IPS DF 6.9 (cell line): ENCODE measurements around the gene LHPP.

Source experiments
- DNase-seq: peaks from one replicate; pipeline ENCODE4 v3.0.0-alpha.2; 2013; ENCODE audit warnings: low read depth, low spot score
- H3K27ac ChIP-seq: one replicate; pipeline ENCODE4 v1.5.1; 2013; ENCODE audit warnings: low read length, control low read depth
- H3K27me3 ChIP-seq: 2 replicates; pipeline ENCODE4 v1.6.1; 2013; ENCODE audit warnings: mild to moderate bottlenecking, low read length; ENCODE audit not compliant: control insufficient read depth, insufficient read depth
- H3K36me3 ChIP-seq: 2 replicates; pipeline ENCODE4 v1.6.1; 2013; ENCODE audit warnings: low read length; ENCODE audit not compliant: control insufficient read depth, insufficient read depth
- H3K4me1 ChIP-seq: 2 replicates; pipeline ENCODE4 v1.6.1; 2013; ENCODE audit warnings: low read length; ENCODE audit not compliant: control insufficient read depth, insufficient read depth
- H3K4me3 ChIP-seq: 2 replicates; pipeline ENCODE4 v1.5.1; 2013; ENCODE audit warnings: mild to moderate bottlenecking, low read length
- H3K9me3 ChIP-seq: 2 replicates; pipeline ENCODE4 v1.6.1; 2013; ENCODE audit warnings: low read length, inconsistent platforms; ENCODE audit not compliant: control insufficient read depth, insufficient read depth
- WGBS: extraction: QIAGEN DNeasy Blood & Tissue Kit; methylation state at CpG from one replicate; pipeline ENCODE4 v1.1.7; 2013; ENCODE audit warnings: mixed read lengths, missing lambda C conversion rate; ENCODE audit not compliant: insufficient read length, insufficient coverage; 5-methylcytosine and 5-hydroxymethylcytosine counted together

LHPP gene

DNA sequence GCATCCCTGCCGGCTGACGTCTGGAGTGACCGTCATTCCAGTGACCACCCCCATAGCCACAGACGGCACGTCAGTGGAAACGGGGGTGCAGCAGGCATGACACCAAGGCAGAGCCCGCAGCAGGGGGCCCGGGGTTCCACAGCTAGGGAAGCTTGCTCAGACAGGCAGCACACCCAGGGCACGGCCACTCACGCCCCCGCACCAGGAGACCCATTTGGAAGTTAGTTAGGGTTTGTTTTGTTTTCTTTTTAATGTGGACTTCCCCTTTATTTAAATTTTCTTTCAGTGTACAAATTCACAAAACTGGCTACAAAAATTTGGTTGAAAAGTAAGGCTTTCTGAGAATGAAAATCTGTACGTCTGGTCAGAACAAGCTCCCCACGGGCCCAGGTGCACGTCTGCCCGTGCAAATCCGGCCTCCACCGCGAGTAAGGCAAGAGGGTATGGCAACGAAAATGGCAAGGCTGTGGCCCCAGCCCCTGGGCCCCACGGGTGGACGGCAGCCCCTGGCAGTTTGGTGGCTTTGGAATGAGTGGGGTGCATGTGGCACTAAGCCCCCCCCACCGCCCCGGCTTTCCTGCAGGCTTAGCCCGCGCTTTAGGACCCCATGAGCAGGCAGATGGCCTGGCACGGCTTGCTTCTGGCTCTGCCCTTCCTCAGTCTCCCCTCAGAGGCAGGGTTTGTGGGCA lies 158.3 kb downstream of the LHPP start:
- no peak for DNase-seq
- WGBS, result no CpG with 5 or more reads among the region's 26 CpGs

DNA sequence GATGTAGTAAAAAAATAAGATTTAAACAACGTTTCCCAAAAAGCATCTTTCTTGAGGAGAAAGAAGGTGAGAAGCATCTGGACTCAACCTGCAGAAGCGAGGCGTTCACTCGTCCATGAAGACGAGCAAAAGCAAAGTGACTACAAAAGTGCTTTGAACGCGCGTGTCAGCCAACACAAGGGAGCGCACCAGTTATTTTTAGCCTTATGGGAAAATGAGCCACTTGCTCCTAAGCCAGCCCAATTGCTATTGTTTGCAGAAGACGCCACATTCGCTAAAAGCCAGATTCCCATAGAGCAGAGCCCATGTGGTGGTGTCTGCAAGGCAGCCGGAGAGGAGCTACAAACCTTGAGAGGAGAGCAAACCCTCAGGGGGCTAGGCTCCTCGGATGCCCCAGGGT lies 160.0 kb downstream of the LHPP start:
- H3K4me3 ChIP-seq, result no peak overlapping the region
- WGBS, result no CpG with 5 or more reads among the region's 13 CpGs
- no peaks in the 10 kb centered on the region; the same call in 1 of the 2 replicates for H3K36me3 ChIP-seq
- no peaks in the 10 kb centered on the region for H3K9me3 ChIP-seq
- H3K27ac ChIP-seq, result no peak overlapping the region
- H3K4me1 ChIP-seq, result peaks cover 3% of the 10 kb centered on the region
- no peak for DNase-seq
- no peaks in the 10 kb centered on the region for H3K27me3 ChIP-seq

More for the DNA sequence above, 158.3 kb downstream of the LHPP start:
- no peak overlapping the region for H3K4me3 ChIP-seq
- H3K9me3 ChIP-seq, result no peaks in the 10 kb centered on the region
- no peaks in the 10 kb centered on the region; the same call in 1 of the 2 replicates for H3K36me3 ChIP-seq
- H3K27ac ChIP-seq, result no peak overlapping the region
- 0 out of 2 replicates have a peak, but pooled peaks cover 1% of the 10 kb centered on the region for H3K4me1 ChIP-seq
- no peaks in the 10 kb centered on the region for H3K27me3 ChIP-seq

DNA sequence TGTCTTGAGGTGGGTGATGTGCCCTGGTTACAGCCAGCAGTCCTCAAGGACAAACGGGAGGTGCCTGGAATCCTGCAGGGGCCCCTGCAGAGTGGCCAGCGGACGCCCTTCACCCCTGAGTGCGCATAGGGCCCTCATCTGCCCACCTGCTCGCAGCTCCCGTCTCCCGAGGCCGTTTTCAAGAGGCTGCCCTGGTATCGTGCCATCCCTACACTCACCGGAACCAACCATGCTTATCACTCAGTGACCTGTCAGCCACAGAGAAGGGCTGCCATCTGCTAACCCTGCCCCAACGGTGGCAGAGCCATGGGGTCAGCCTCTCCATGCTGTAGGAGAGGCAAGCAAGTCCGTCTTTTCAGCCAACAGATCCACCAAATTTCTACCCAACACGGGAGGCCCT lies 160.5 kb downstream of the LHPP start:
- Histone ChIP-seq H3K9me3 (no peaks in the 10 kb centered on the region), H3K4me1 (peaks cover 5% of the 10 kb centered on the region), H3K4me3 (no peak overlapping the region), H3K27me3 (no peaks in the 10 kb centered on the region), H3K36me3 (no peaks in the 10 kb centered on the region; the same call in 1 of the 2 replicates), H3K27ac (no peak overlapping the region)
- WGBS, result no CpG with 5 or more reads among the region's 13 CpGs
- DNase-seq, result no peak

DNA sequence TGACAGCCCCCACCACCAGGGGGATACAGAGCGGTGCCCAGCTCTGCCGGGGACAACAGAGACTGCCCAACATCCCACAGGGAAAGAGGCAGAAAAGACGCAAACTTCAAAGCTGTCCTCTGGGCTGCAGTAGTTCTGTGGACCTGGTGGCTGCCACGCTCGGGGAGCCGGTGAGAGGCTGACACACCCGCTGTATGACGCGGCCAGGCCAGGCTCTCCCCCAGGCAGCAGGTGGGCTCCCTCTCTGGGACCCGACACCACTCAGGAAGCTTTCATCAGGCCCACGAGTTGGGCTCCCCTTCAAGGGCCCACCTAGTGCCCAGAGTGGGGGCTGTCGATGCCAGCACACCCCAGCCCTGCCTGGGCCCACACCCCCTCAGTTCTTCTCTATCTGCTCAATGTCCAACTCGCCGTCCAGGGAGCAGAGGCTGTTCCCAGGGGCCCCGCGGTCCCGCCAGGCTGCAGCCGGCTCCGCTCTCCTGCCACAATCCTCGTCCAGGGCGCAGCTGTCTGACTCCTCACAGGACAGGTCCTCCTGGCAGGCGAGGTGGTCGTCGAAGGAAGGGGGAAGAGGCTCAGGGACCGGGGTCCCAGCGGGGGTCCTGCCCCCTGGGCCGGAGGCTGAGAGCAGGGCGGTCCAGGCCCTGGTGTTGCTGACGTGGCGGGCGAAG lies 161.4 kb downstream of the LHPP start:
- no peak overlapping the region for H3K4me3 ChIP-seq
- no peaks in the 10 kb centered on the region for H3K9me3 ChIP-seq
- H3K27ac ChIP-seq, result no peak overlapping the region
- H3K36me3 ChIP-seq, result no peaks in the 10 kb centered on the region; the same call in 1 of the 2 replicates
- no CpG with 5 or more reads among the region's 31 CpGs for WGBS
- H3K4me1 ChIP-seq, result peaks cover 6% of the 10 kb centered on the region
- DNase-seq, result no peak
- H3K27me3 ChIP-seq, result no peaks in the 10 kb centered on the region

DNA sequence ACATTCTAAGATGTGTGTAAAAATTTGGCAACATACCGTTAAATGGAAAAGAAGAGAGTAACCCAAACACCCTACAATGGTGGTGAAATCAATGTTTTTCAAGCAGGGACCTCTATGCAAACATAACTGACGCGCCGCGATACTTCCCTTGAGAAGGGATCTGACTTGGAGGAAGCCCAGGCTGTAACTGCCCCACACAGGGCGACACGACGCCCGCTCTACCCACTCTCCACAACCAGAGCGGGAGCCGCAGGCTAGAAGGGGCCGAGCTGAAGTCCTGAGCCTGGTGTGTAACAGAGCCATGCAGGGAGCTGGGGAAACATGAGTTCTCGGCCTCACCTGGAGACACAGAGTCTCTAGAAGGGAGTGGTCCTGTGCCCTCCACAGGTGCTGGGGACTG lies 162.4 kb downstream of the LHPP start:
- H3K9me3 ChIP-seq, result no peaks in the 10 kb centered on the region
- no peak overlapping the region for H3K27ac ChIP-seq
- no peak for DNase-seq
- no peak overlapping the region for H3K4me3 ChIP-seq
- no peaks in the 10 kb centered on the region for H3K27me3 ChIP-seq
- no CpG with 5 or more reads among the region's 13 CpGs for whole genome bisulfite sequencing
- H3K36me3 ChIP-seq, result no peaks in the 10 kb centered on the region; the same call in 1 of the 2 replicates
- H3K4me1 ChIP-seq, result peaks cover 10% of the 10 kb centered on the region

DNA sequence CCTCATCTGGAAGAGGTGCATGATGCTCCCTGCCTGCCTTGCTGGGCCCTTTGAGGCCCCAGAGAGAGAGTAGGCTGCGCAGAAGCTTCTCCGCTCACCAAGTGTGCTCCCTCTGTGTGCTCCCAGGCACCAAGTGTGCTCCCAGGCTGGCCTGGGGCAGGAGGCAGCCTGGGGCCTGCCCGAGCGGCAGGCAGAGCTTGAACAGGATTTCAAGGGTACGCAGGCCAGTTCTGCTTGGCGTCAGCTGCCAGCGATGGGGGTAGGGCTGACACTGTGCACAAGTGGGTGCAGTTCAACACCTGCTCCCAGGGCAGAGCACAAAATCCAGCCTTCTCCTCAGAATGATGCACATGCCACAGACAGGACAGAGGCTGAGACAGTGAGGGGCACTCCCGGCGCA lies 162.8 kb downstream of the LHPP start:
- H3K4me3 ChIP-seq, result no peak overlapping the region
- H3K27ac ChIP-seq, result no peak overlapping the region
- peaks cover 11% of the 10 kb centered on the region for H3K4me1 ChIP-seq

DNA sequence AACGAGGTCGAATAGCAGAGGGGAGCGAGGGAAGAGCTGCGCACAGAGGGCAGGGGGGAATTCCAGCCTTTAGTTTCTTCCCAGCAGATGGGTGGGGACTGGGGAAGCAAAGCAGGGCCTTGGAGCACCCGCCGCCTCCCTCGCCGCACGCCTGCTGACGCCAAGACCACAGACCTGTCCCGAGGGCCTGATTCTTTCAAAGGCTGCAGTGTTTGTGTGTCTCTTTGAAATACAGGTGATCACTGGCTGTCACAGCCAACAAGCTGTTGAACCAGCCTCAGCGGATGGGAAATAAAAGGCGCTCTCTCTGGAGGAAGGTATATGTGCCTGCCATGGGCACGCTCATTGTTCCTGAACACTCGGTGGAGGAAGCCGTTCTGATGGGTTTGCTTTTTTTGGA lies 163.3 kb downstream of the LHPP start:
- H3K4me3 ChIP-seq, result no peak overlapping the region
- H3K27ac ChIP-seq, result no peak overlapping the region
- H3K36me3 ChIP-seq, result no peaks in the 10 kb centered on the region; the same call in 1 of the 2 replicates
- H3K4me1 ChIP-seq, result peaks cover 13% of the 10 kb centered on the region
- H3K9me3 ChIP-seq, result no peaks in the 10 kb centered on the region
- H3K27me3 ChIP-seq, result no peaks in the 10 kb centered on the region
- no peak for DNase-seq
- WGBS, result no CpG with 5 or more reads among the region's 16 CpGs

More for the DNA sequence above, 162.8 kb downstream of the LHPP start:
- H3K9me3 ChIP-seq, result no peaks in the 10 kb centered on the region
- H3K36me3 ChIP-seq, result no peaks in the 10 kb centered on the region; the same call in 1 of the 2 replicates
- DNase-seq, result no peak
- H3K27me3 ChIP-seq, result no peaks in the 10 kb centered on the region
- WGBS, result no CpG with 5 or more reads among the region's 9 CpGs

DNA sequence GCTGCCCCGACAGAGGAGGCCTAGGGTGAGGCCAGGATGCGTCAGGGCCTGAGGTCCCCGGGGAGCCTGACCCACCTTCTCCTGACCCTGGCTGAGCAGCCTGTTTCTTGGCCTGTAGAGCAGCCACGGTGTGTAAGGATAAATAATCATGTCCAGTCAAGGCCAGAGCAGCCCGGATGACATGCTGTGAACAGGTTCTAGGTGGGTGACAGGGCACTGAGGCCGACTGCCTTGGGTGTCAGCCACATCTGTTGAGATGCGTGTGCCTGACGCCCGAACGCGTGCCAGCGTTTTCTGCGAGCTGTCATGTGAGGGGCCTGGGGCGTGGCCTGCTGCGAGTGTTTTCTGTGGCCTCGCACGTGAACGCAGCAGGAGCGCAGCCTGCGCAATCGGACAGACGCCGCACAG lies 164.2 kb downstream of the LHPP start:
- H3K9me3 ChIP-seq, result no peaks in the 10 kb centered on the region
- peaks cover 14% of the 10 kb centered on the region for H3K4me1 ChIP-seq
- H3K27ac ChIP-seq, result no peak overlapping the region
- DNase-seq, result no peak
- no peaks in the 10 kb centered on the region for H3K27me3 ChIP-seq
- H3K36me3 ChIP-seq, result no peaks in the 10 kb centered on the region; the same call in 1 of the 2 replicates
- no CpG with 5 or more reads among the region's 23 CpGs for whole genome bisulfite sequencing
- no peak overlapping the region for H3K4me3 ChIP-seq

DNA sequence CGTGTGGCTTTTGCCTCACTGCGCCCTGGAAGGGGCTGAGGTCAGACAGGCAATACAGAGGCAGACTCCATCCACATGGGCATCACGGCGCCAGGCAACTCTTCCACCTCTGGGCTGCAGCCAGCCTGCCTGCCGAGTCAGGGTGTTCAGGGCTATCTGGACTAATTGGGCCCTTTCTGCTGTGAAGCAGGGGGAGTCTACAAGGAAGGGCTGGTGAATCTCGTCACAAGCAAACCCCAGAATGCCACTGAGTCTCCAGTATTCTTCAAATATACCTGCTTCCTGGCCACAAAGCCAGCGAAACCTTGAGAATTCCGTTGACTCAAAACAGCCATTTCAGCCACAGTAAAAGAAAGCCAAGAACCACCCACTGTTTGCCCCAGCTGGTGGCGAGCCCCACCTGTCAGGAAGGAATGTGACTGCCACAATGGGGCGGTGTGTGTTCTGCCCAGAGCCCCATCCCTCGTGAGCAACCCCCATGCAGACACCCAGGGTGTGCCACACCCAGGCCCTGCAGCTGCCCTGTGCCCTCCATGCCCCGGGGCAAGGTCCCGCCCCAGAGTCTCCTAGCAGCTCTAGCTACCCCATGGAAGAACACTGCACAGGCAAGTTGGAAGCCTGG lies 165.2 kb downstream of the LHPP start:
- Histone ChIP-seq H3K27ac (no peak overlapping the region), H3K4me1 (peaks cover 14% of the 10 kb centered on the region), H3K36me3 (no peaks in the 10 kb centered on the region; the same call in 1 of the 2 replicates), H3K4me3 (no peak overlapping the region), H3K27me3 (no peaks in the 10 kb centered on the region), H3K9me3 (no peaks in the 10 kb centered on the region)
- no CpG with 5 or more reads among the region's 13 CpGs for WGBS
- DNase-seq, result no peak

DNA sequence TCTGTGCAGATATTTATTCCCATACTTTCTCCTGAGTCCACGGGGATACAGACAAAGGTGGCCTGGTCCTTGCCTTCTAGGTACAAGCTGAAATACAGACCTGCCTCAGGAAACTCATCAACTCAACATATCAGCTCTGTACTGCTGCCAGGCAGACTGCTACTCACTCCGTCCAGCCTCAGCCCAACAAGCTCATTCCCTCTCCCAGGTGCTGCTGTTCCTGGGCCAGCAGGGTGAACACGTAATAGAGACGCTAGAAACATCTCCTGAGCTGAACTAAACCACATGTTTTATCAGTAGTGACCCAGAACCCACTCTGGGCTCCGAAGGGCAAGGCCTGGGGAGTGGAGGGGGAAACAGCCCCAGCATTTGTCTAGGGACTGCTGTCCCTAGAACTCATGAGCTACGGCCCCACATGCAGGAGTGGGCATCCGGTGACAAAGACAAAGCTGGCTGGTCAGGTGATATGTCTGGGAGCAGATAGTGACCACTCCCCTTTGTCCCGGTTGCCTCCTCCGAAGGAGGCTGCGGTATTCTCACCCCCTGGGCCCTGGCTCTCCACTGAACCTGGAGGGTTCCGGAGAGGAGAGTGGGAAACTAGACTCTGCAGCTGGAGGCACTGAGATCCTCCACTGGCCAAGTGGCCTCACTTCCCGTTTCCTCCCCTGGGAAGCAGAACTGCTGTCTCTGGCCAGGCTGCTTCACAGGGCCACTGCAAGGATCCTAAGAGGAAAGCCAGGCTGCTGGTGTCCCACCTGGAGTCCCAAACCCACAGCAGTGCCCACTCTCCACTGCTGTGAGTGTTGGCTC lies 166.4 kb downstream of the LHPP start:
- peaks cover 14% of the 10 kb centered on the region for H3K4me1 ChIP-seq
- no peaks in the 10 kb centered on the region for H3K27me3 ChIP-seq
- no peaks in the 10 kb centered on the region; the same call in 1 of the 2 replicates for H3K36me3 ChIP-seq
- no peak overlapping the region for H3K4me3 ChIP-seq
- DNase-seq, result no peak
- no CpG with 5 or more reads among the region's 12 CpGs for WGBS
- no peaks in the 10 kb centered on the region for H3K9me3 ChIP-seq
- H3K27ac ChIP-seq, result no peak overlapping the region
